GM13976 (cell line): ENCODE data around the gene WNT7B.

ENCODE experiments used
- DNase-seq: peaks from one replicate; pipeline ENCODE4 v3.0.0; 2012; ENCODE audit warnings: low spot score
- in situ Hi-C: fragments of 300-500 bp; cut with MboI; formaldehyde crosslinking; loops from one replicate; pipeline ENCODE4 v1.12.0; 2022; ENCODE audit warnings: low sequenced_read_pairs, mixed read lengths, inconsistent platforms; ENCODE audit not compliant: unreplicated experiment
- TF ChIP-seq, protein P1 (sequence below): IDR thresholded peaks from 2 replicates; pipeline ENCODE4 v1.5.1; 2012; ENCODE audit warnings: borderline replicate concordance, mild to moderate bottlenecking; ENCODE audit not compliant: insufficient read depth; ENCODE audit errors: extremely low read depth, missing control alignments, control extremely low read depth

Gene WNT7B

DNA sequence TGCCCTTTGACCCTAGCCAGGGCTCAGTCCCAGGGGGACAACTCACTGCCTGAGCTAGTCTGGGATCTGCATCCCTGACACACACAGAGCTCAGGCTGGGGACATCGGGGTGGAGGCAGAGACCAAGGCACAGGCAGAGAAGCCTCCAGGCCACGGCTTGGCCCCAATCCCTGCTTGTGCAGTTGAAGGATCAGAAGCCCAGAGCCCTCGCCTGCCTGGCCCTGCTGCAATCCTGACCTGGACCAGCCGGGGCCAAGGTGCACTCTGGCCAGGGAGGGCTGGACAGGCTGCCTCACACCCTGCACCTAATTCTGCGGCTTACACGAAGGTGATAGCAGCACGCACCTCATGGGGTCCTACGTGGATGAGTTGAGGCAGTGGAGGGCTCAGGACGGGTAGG lies 34.6 kb downstream of the WNT7B start:
- in situ Hi-C loops = no loop called here
- TF ChIP-seq, protein P1, sequence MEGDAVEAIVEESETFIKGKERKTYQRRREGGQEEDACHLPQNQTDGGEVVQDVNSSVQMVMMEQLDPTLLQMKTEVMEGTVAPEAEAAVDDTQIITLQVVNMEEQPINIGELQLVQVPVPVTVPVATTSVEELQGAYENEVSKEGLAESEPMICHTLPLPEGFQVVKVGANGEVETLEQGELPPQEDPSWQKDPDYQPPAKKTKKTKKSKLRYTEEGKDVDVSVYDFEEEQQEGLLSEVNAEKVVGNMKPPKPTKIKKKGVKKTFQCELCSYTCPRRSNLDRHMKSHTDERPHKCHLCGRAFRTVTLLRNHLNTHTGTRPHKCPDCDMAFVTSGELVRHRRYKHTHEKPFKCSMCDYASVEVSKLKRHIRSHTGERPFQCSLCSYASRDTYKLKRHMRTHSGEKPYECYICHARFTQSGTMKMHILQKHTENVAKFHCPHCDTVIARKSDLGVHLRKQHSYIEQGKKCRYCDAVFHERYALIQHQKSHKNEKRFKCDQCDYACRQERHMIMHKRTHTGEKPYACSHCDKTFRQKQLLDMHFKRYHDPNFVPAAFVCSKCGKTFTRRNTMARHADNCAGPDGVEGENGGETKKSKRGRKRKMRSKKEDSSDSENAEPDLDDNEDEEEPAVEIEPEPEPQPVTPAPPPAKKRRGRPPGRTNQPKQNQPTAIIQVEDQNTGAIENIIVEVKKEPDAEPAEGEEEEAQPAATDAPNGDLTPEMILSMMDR = no peak
- DNase-seq = no peak

DNA sequence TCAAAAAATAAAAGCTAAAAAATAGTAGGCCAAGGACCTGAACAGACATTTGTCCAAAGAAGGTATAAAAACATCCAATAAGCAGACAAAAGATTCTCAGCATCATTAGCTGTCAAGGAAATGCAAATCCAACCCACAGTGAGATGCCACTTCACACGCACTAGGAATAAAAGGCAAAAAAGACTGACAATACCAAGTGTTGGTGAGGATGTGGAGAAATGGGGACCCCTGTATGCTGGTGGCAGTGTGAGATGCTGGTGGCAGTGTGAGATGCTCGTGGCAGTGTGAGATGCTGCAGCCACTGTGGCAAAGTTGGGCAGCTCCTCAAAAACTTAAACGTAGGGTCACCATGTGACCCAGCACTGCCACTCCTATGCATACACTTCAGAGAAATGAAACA lies 38.0 kb downstream of the WNT7B start:
- TF ChIP-seq, protein P1 = no peak
- in situ Hi-C loops = no loop called here
- no peak for DNase-seq

DNA sequence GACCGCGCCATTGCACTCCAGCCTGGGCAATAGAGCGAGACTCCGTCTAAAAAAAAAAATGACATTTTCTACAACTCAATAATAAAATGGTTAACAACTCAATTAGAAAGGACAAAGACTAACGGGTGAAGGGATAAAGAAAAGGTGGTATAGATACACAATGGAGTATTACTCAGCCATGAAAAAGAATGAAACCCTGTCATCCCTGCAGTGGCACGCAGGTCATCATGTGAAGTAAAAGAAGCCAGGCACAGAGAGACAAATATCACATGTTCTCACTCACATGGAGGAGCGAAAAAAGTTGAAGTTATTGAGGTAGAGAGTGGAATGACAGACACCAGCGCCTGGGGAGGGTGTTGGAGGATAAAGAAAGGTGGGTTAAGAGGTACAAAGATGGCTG lies 39.0 kb downstream of the WNT7B start:
- no peak for DNase-seq
- in situ Hi-C loops = no loop called here
- TF ChIP-seq, protein P1 = no peak

DNA sequence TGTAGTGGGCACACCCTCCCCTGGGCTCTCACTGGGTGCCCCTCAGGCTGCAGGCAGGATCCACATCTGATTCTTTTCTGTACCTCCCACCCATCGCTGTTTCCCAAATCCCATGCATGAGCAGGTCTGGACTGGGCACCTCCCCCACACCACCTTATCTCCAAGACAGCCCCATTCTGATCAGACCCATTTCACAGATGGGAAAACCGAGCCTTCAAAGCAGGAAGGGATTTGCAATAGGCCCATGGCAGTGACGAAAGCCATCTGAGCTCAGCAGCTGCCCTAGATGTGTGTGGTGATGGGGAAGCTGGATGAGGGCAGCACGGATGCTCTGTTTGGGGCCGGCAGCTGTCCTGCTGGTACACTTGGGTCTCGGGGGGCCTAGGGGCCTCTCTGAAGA lies 41.4 kb downstream of the WNT7B start:
- DNase-seq = no peak
- in situ Hi-C loops = no loop called here
- TF ChIP-seq, protein P1 = no peak

DNA sequence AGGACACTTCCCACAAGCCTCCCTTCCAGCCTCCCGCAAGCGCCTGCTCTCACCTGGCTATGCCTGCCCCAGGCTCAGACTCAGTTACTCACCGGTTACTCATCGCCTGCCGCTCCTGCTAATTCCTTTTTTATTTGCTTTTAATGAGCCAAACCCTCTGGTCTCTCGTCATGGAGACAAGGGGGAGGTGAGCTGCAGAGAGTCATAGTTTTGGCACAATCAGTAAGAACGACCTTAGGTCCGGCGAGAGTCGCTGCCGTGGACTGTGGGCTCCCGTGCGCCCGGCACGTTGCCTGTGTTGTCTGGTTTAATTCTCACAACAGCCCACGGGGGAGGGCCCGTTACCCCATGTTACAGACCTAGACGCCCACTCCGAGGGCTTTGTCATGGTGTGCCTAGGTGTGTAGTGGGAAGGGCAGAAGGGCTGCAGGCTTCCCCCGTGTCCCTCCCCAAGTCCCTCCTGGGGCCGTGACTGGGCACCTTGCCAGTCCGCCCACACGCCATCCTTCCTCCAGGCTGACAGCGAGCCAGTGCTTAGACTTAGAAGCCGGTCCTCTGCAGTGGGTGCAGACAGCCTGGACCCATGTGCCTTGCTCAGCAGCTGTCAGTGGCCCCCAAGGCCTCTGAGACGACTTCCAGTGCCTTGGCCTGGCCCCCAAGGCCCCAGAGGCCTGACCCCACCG lies 42.2 kb downstream of the WNT7B start:
- TF ChIP-seq, protein P1 = no peak
- in situ Hi-C loops = no loop called here
- DNase-seq = no peak

DNA sequence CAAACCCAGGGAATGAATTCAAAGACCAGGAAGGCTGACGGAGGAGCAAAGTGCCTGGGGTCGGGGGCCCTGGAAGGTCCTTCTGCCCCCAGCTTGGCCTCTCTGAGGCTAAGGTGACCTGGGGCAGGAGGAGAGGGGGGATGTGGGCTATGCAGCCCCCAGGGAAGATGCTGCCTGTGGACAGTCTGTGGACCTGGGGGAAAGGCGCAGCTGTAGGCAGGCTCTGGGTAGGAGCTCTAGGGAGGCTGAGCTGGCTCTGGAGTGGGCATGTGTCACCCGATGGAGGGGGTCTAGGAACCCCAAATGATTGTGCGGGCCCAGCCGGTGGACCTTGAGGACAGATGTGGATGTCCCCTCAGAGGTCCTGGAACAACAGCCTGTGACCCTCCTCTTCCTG lies 42.8 kb downstream of the WNT7B start:
- TF ChIP-seq, protein P1 = no peak
- no peak for DNase-seq
- in situ Hi-C loops = no loop called here
